ENCODE measurements around the gene IFI6.

The IFI6 gene

DNA sequence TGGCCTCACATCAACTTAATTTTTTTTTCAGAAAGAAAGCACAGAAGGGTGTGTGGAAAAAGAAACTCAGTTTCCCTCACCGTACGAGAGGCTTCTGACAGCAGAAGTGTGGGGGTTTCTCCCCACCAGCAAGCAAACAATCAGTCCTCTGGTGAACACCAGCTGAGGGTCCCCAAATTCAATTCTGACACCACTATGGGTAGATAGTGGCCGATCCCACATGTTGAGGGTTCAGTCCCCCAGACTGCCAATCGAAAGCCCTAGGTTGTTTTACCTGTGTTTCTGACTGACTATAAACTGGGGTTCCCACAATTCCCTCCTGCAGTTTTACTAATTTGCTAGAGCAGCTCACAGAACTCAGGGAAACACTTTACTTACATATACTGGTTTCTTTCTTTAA lies 2.1 kb downstream of the IFI6 start:
- no peak for DNase-seq

DNA sequence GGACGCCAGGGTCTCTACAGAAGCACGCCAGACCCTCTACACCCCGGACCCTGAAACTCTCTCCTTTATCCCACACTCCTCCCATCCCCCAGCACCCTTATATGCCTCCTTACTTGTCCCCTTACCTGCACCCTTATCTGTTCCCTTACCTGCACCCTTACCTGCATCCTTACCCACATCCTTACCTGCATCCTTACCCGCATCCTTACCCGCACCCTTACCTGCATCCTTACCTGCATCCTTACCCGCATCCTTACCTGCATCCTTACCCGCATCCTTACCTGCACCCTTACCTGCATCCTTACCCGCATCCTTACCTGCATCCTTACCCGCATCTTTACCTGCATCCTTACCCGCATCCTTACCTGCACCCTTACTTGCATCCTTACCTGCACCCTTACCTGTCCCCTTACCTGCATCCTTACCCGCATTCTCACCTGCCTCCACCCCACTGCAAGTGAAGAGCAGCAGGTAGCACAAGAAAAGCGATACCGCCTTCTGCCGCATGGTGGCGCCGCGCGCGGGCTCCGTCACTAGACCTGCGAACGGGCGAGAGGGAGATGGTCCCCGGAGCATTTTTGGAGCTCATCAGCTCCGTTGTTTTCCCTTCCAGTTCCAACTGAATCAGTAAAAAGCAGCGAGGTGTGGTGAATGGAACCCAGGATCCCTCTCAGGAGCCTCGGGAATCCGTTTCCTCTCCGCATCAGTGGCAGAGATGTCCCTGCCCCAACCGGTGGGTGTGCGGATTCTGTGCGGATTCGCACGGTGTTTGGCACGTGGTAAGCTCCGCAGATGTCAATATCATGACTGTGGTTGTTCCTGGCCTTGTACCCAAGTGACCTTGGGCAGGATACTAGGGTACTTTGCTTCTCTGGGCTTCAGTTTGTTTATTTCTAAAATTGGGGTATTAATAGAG lies 2.9 kb downstream of the IFI6 start:
- DNase-seq = peak; percentile 49

DNA sequence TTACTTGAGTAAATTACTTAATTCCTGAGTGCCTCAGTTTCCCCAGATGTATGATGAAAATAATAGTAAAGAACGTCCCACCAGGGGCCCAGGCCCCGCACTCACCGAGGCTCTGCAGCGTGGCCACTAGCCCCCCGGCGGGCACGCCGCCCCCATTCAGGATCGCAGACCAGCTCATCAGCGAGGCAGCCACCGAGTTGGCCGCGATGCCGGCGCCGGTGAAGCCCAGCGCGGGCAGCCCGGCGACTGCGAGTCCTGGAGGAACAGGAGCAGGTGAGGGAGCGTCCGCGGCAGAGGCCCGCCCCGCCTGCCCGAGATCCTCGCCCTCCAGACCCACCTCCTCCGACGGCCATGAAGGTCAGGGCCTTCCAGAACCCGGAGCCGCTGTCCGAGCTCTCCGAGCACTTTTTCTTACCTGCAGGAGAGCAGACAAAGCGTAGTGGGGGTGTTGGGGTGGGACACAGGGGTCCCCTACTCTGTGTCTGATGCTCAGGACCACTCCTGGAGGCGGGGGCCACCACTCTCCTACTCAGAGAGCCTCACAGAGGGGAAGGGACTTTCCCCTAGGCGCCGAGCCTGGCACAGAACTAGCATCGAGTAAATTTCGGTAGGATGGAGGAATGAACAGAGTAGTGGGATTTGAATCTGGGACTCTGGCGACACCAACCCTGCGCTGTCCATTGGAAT lies 3.7 kb downstream of the IFI6 start:
- no peak for DNase-seq

DNA sequence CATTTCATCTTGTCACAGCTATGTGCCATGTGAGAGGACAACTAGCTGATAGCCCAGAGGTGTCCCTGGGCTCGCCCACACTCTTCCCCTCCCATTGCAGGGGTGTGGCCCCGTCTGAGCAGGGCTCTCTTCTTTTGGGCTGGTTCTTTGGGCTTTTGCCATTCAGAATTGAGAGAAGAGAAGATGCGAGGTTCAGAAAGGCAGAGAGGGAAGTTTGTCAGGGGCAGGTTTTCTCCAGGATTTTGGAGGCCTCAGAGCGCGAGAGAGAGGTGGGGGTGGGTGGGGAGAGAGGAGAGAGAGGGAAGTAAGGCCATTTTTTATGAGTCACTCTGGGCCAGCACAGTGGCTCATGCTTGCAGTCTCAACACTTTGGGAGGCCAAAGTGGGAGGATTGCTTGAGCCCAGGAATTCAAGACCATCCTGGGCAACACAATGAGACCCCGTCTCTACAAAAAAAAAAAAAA lies 5.2 kb downstream of the IFI6 start:
- no peak for DNase-seq

DNA sequence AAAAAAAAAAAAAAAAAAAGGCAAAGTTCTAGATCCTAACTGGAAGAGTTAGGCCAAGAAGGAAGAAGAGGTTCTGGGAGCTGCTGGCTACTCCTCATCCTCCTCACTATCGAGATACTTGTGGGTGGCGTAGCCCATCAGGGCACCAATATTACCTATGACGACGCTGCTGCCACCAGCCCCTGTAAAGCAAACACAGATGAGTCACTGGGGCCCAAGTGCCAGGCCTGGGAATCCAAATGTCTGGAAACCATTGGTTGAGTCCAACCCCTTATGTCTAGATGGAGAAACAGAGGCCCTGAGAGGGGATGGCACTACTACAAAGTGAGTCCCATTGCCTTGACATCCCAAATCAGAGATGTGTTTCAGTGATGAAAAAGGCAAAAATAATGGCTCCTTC lies 5.7 kb downstream of the IFI6 start:
- no peak for DNase-seq

DNA sequence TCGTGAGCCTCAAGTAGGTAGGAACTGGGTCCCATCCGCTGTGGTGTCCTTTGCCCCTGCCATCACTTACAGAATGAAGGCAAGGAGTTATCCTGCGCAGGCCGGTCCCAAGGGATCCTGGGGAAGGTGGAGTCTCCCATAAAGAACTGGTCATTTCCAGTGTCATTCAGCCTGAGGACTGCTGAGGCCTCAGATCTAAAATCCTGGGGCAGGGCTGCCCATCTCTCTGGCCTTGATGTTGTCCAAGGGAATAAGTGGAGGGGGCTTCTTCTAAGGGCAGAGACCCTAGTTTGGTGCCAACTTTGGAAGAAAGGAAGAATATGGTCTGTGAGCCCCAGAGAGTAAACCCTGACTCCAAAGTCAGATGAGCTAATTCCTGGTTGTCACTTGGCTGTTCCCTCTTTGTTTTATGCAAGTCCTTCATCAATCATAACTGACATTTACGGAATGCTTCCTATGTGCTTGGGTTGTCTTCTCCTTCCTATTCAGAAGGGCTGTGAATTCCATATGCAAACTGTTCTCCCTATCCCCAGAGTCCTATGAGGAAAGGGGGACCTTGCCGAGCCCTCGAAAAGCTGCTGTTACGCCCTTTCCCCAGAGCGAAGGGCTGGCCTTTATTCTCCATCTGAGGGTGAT lies 6.9 kb downstream of the IFI6 start:
- DNase-seq = no peak

DNA sequence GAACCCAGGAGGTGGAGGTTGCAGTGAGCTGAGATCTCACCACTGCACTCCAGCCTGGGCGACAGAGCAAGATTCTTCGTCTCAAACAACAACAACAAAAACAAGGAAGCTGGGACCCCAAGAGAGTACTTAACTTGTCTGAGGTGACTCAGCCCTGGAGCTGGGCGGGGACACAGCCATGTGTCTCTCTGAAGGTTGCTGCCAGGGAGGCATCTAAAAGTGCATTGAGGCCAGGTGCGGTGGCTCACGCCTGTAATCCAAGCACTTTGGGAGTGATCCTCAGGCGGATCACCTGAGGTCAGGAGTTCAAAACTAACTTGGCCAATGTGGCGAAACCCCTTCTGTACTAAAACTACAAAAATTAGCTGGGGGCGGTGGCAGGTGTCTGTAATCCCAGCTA lies 7.7 kb downstream of the IFI6 start:
- no peak for DNase-seq

DNA sequence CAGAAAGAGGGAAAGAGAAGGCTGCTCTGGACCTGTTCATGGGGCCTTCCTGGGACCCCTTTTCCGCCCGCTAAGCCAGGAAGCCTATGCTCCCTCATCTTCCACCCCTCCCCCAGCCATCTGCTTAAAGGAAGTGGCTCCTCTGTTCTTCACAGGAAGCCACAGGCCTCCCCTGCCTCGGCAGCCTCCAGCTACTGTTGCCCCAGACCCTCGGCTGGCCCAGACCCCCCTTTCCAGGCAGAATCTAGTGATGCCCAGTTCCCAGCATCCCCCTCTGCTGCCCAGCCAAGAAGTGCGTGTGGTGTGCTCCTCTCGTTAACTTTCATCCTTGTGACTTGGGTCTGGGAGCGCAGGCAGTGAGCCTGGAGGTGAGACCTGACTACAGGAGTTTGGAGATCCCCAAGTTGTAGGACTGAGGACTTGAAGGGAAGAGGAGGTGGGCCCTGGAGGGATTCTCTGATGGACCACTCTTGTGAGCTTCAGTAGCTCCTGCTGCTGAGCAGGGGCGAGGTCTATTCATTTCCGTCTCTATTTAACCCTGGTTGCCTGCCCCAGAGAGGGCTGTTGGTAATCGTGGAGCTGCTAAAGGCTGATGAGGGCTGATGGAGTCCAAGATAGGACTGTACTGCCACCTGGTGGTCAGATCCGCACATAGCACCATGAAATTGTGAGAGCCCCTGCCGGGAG lies 9.1 kb downstream of the IFI6 start:
- peak; percentile 76 for DNase-seq

DNA sequence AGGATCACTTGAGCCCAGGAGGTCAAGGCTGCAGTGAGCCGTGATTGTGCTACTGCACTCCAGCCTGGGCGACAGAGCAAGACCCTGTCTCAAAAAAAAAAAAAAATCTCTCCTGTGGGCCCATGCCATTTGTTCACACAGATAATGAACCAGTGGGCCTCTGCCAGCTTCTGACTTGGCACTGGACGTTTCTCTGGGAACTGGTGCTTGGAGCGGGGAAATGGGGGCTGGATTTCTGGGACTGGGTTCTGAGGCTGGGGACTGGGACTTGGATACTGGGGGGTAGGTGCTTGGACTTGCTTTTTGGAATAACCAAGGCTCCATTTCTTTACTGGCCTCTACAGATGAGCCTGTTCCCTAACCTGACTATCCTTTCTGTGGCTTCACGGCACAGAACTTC lies 9.7 kb downstream of the IFI6 start:
- no peak for DNase-seq

DNA sequence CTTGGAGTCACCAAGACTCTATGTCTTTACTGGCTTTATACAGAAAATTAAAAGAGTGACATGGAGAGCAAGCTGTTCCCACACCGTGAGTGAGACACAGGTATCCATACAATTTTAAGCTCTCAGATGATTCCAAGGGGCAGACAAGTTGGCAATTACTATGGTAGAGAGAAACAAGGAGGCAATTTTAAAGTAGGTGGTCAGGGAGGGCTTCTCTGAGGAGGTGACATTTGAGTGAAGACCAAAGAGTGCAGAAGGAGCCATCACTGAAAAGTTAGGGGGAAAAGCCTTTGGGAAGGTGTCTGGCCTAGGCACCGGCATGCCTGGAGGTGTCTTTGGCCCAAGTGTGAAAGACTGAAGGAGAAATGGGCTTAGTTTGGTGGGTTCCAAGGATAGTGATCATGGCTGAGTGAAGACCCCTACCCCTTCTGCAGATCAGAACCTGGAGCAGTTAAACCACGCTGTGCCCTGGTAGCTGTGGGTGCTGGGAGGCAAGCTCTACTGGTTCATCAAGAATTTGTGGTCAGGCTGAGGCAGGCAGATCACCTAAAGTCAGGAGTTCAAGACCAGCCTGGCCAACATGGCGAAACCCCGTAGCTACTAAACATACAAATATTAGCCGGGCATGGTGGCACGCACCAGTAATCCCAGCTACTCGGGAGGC lies 10.4 kb downstream of the IFI6 start:
- DNase-seq = no peak

DNA sequence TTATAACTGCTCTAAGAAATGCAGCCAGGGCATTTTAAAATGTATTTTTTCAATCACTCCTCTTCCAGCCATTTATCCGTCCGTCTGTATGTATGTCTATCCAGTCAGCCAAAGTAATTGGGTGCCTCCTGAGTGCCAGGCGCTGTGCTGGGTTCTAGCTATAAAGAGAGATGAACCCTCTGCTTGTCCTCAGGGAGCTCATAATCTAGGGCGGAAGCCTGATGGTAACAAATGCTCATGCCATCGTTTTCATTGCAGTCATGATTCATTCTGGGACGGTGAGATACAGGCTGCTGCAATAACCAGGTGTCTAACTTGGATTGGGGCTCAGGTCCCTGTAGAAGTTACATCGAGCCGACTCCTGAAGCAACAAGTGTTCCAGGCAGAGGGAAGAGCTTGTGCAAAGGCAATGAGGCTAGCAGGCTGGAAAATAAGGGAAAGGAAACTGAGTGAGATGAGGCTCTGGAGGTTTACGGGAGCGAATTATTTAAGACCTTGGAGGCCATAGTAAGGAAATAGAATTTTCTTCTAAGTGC lies 11.6 kb downstream of the IFI6 start:
- DNase-seq = no peak

DNA sequence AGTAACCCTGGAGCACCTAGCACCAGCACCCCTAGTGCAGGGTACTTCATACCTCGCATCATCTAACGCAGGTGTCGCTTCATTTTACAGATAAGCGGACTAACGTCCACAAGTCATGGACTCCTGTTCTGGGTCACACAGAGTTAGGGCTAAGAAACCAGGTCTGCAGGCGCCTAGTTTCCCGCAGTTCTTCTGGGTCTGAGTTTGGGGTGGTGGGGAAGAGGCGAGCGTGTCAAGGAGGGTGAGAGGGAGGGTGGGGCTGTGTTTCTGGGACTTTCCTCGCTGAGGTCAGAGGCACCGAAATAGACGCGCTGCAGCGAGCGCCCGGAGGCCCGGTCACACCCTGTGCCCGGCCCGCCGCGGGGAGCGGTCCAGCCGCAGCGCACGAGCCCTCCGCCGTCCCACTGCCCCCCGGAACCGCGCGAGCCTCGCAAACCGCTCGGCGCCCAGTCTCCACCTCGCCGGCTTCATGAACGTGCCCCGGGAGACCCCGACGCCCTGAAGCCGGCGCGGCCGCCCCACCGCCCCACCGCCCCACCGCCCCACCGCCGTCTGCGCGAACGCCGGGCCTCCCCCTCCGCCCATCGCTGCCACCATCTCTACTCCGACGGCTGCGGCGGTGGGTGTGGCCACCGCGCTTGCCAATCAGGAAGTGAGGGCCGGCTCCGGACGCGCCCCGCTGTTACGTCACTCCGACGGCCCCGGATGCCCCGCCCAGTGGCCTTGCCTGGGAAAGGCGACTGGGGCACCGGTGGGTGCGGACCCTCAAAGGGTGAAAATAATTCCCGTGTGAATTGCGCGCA lies 12.3 kb downstream of the IFI6 start:
- DNase-seq = peak; percentile 82

DNA sequence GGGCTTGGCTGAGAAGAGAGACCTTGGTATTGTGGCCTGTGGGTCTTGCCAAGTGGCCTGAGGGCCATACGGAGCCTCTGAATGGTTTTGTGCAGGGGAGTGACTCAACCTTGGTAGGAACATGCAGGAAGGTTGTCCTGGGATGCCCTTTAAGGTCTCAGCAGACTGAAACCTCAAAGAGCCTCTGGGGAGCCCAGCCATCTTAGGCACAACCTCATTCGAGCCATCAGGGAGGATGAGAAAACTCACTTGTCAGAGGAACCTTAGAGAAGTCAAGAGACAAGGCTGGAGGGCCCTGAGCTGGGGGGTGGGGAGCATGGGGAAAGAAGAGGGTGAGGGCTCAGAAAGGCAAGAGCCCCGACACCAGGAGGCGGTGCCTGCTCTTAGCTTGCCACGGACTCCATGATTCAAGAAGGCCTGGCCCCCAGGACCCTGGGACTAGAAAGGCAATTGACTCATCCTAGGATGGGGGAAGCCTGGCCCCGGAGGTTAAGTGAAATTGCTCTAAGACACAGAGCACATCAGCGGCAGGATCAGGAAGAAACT lies 13.0 kb downstream of the IFI6 start:
- DNase-seq = no peak

DNA sequence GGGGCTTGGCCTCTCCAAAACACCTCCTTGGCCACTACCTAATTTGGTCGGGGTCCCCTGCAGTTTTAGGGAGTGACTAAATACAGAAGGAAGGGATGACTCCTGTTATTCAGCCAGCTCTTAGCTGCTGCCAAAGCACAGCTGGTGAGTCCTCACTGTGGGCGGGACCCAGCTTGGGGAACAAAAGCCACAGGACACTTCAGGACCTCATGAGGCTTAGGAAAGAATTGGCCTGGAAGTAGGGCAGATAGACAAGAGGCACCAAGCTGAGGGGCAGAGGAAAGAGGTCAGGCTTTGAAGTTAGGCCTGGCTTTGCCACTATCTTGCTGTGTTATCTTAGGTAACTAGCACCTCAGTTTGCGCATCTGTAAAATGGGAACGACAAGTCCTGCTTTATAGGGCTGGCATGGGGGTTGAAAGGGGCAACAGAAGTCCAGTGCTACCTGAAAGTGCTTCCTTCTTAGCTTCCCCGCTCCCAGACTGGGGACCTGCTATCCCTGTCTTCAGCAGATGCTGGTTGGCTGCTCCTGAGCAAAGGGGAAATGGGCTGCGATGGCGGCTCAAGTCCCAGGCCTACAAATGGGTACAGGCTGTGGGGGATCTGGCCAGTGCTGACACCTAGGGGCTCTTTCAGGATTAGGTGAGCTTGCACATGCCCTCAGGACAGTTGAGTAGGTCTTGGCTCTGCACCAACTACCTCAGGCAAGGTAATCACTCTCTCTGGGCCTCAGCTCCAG lies 15.7 kb downstream of the IFI6 start:
- DNase-seq = no peak

DNA sequence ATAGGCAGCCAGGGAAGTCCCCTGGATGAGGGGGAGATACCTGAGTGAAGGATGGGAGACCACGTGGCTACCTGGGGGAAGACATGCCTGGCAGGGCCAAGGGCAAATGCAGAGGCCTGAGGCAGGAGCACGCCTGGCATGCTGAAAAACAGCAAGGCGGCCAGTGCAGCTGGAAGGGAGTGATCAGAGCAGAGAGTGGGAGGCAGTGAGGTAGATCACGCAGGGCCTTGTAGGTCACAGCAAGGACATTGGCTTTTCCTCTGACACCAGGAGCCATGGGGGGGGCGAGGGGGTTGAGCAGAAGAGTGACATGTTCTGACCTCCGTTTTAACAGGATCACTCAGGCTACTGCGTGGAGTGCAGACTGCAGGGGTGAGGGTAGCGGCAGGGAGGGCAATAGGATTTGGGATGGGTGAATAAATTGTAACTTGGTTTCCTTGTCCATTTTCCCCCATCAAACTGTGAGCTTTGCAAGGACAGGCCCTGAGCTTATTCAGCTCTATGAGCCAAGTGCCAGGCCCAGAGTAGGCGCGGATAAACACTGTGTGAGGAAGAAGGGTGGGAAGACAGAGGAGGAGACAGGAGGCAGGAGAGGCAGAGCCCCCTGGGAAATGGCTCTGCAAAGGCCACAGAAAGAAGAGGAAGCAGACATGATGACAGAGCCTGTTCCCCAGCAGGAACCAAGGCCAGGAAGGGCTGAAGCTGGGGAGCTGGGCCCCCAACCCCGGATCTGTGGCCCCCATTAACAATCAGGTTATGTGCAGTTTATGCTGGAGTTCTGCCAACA lies 16.6 kb downstream of the IFI6 start:
- no peak for DNase-seq

DNA sequence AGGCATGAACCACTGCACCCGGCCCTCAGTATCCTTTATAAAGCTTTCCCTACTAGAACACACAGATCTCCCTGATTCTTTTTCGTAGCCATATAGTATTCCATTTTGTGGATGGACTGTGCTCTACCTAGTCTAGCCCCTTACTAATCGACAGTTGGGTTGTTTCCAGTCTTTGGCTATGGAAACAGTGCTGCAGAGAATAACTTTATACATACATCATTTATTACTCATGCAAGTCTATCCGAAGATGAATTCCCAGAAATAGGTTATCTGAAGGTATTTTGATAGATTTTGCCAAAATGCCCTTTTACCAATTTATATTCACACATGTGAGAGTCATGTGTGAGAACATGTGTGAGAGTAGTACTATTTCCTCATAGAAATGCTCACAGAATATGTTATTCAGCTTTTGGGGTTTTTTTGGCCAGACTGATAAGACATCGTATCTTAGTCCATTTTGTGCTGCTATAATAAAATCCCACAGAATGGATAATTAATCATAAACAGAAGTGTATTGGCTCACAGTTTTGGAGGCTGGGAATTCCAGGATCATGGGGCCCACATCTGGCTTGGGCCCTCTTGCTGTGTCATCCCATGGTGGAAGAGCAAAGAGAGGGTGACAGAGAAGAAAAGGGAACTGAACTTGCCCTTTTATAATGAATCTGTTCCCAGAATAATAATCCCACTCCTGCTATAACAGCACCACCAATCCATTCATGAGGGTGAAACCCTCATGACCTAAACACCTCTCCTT lies 19.7 kb downstream of the IFI6 start:
- no peak for DNase-seq

DNA sequence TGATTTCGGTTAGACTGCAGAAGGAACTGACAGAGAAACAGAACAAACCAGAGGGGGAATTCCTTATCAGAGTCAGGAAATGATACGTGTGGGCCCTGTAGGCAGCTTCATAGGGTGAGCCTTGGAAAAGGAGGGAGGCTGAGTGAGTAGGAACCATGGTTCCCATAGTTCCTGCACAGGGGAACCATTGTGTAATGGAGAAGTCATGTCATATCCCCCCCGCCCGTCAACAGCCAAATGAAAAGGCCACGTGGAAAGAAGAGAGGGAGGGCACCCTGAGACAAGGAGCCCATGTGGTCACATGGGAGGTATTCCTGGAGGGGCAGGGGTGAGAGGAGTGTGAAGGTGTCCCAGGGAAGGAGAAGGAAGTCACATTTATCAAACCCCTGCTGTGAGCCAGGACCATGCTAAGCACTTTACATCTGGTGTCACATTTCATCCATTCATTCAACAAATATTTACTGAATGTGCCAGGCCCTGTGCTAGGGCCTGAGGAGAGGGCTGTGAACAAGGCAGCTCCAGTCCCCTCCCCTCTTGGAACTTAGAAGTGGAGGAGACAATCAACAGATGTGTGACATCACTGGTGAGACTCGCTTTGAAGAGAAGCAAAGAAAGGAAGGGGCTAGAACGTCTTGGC lies 21.3 kb downstream of the IFI6 start:
- DNase-seq = no peak

DNA sequence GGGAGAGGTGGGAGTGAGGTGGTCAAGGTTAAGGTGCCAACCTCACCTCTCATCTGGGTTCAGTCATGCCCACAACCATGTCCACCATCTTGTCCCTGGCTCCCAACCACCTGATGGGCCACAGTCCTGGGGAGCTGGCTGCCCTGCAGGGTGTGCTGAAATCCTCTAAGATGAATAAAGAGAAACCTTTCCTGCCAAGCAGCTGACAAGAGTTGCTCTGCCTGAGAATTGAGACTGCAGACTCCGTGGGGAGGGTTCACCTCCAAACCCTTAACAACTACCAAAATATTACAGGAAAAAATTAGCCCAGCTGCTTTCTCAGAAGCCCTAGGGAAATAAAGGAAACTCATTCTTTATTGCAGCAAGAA lies 21.8 kb downstream of the IFI6 start:
- no peak for DNase-seq

DNA sequence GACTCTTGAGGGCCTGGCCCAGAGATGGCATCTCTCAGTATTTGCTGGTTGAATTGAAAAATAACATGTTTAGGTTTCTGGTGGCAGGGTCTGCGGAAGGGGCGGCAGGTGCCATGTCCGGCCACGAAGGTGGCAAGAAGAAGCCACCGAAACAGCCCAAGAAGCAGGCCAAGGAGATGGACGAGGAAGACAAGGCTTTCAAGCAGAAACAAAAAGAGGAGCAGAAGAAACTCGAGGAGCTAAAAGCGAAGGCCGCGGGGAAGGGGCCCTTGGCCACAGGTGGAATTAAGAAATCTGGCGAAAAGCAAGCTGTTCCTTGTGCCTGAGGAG lies 22.7 kb downstream of the IFI6 start:
- DNase-seq = no peak
